ENCODE results near the gene FEM1B. TPM values are rescaled to one million over a fixed set of nuclear protein-coding genes. Genes with fewer than 3 reads are reported as not detected.

FEM1B gene
- polyA plus RNA-seq, 1 donor = 41.0 TPM

DNA sequence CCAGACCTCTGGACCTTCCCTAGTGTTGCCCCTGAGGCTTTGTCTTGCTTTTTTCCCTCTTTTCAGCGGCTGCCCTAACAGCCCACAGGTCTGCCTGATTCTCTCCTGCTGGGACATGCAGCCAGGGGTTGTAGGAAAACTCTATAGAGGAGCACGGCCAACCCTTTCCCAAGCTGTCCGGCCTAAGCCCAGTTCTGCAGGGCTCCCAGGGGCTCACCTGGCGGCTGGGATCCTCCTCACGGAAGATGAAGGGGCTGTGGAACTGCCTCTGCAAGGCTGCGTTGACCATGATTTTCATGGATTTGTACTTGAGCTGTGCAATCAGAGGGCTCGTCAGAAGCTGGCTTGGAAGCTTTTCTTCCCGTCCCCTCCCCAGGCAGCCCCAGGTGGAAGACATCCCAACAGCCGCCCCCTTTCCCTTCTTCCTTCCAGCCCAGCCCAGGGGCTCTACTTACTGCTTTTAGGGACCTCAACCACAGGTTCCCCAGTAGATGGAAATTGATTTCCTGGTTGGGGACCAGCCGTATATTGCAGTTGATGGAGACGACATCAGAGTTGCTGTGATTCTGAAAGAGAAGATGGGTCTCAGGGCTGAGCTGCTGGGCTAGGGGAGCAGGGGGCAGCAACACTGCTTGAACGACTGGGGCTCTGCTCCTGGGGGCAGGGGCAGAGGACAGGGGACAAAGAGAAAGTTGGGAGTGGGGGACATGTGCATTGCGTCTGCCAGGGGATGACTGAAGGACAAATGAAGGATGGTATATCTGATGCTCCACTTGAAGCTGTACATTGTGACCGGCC lies 29.8 kb downstream of the FEM1B start:
- no peak for DNase-seq (ENCODE audit: low read depth)

DNA sequence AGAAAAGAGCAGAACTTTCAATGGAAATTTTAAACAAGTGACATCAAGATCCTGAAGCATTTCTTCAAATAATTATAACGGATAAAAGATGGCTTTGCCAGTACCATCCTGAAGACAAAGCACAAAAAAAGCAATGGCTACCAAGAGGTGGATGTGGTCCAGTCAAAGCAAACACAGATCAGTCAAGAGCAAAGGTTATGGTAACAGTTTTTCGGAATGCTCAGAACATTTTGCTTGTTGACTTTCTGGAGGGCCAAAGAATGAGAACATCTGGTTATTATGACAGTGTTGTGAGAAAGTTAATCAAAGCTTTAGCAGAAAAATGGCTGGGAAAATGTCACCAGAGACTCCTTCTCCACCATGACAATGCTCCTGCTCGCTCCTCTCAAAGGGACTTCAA lies 31.5 kb downstream of the FEM1B start:
- no peak for DNase-seq (ENCODE audit: low read depth)

DNA sequence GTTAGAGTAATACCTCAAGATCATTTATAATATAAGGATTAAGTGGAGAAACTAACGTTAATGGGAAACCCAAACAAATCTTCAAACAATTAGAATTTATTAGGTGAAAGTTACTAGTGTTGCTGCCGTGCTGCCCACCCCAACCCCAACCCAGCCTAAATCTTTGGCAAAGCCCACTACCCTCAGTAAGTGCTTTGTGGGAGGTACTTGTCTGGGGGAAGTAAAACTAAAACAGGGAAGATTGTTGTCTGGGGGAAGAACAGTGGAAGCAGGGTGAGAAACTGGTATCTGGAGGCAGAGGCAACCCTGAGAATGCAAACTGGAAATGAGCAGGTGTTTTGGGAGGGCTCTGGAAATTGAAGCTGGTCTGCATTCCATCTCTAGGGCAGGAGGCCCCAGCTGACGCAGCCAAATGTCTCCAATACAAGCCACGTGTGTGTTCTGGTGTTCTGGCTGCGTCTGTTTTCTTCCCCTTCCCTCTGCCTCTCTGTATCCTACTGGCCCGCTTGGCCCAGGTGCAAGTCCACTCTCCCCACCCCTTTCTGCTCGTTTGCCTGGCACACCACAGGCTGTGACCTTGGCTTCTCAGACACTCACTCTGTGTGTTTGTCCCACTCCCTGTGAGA lies 32.7 kb downstream of the FEM1B start:
- DNase-seq (ENCODE audit: low read depth) = no peak

DNA sequence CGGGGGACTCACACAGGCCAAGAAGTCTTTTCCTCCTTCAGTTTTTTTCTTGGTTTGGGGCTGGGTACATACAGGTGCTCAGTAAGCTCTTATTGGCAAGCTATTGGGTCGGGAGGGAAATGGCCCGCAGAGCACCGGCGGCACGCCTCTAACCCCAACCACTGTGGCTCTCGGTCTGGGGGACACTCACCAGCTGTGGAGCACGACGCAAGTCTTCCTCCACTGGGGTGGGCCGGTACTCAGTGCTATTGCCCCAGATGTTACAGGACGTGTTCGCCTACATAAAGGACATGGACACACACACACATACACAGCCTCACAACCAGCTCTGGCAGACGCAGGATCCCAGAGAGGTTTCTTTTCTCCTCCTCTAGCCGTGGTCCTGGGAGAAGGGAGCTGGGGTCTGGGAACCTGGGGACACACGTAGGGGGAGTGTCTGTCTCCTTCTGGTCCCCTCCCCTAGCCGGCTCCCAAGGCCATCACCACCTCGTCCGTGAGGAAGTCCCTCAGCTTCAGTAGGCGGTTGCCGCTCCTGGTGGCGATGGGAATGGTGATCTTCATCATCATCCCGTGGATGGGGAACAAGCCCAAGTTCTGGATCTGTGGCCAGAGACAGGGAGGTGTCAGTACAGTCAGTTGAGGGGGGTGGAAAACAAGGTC lies 33.4 kb downstream of the FEM1B start:
- DNase-seq (ENCODE audit: low read depth) = no peak

DNA sequence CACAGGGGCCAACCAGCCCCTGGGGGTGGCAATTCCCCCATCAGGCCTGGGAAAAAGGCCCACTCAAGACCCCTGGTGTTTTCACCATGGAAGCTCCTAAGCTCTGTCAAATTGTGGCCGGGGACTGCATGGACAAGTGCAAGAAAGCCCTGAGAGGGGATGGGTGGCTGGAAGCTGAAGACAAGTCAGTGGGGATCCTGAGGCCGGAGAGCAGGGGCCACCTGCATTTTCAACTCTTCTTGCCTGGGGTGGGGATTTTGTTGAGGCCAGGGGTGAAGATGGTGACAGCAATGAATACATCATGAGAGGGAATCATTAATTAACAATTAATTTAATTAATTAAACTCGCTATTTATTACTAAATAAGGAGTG lies 33.9 kb downstream of the FEM1B start:
- no peak for DNase-seq (ENCODE audit: low read depth)

DNA sequence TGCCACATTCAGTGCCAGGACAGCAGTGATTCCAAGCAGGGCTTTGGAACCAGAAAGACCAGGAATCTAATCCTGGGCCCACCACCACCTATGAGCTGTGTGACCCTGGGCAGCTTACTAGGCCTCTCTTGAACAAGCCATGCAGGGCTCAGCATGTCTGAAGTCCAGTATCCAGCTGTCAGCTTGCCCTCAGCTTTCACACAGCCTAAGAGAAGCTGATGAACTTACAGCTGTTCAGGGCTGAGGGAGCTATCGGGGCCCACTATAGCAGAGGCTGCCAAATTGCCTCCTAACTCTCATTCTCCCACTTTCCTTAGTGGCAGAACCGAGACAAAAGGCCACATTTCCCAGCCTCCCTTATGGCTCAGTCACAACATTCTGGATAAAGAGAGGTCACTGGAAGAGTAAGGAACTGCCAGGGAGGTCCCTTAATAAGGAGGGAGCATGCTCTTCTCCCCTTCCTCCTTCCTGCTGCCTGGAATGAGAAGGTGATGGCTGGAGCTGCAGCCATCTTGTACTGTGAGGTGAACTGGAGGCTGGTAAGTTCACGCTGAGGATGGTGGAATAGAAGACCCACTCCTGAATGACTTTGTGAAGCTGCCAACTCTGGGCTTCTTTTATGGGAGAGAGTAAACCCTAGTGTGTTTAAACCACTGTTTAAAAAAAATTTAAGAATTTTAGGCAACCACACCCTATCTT lies 34.5 kb downstream of the FEM1B start:
- no peak for DNase-seq (ENCODE audit: low read depth)

DNA sequence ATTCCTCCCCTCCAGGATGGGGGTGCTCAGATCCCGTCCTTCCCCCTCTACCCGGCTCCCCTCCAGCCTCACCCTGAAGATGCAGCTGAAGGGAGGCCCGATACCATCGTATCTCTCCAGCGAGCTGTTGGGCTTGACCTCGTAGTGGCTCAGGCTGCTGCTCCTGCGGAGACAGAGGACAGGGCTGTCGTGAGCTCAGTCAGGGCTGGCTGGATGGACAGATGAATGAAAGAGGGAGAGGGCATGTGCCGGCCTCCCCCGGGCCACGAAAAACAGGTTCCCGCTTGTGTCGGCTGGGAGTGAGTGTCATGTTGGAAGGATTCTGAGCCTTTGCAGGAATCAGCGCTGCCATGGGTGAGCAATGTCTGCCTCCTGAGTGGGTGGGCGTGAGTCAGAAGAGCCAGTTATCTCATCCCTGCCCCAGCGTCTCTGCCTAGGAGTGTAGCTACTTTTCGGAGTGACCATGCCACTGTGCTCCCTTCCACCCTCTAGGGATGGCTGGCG lies 35.2 kb downstream of the FEM1B start:
- no peak for DNase-seq (ENCODE audit: low read depth)

DNA sequence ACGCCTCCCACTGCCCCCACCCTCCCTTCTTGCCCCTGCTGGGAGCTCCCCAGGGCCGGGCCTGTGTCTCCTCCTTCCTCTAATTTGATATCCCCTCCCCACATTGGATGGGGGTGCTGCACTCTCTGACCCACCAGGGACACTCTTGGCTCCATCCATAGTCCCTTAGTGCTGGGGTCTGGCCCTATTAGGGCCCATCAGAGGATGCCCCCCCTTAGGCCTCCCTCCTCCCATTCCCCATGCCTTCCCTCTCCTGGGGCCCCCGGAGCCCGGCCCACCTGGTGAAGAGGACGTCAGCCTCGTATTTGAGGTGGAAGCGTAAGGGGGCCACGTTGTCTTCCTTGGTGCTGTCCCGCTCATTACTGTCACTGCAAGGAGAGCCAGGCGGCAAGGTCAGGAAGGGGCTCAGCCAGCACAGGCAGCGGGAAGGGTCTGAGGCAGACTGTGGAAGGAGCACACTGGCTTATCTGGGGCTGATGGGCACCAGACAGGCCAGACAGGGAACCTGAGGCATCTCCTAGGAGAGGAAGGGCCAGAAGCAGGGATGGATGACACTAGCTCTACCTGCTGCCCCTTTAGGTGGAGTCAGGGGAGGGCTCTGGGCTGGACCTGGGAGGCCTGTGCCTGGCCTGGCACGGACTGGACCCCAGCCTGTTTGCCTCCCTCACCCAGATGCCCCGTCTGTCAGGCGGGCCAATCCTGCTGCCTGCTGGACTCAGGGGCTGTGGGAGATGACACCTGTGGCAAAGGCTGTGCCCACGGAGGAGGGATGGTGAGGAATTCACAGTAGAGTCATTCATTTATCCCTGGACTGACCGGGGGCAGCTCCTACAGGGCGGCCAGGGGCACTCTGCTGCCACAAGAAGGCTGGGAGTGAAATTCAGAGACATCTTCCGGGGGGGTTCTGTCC lies 36.2 kb downstream of the FEM1B start:
- no peak for DNase-seq (ENCODE audit: low read depth)

DNA sequence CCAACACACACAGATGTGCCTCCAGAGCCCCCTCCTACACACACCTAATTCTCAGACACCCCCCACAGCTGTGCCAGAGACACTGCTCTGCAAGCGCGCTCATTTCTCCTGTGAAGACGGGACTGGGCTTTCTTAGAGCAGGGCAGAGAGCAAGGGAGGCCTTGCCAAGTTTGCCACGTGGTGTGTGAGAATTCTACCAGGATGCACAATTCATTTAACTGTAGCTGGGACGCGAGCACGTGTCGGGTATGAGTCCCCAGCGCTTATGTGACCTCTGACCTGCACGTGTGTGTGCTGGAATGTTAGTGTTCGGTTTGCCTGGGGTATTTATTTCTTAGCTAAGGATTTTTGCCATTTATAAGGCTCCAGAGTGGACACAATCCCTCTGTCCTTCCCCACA lies 37.0 kb downstream of the FEM1B start:
- DNase-seq (ENCODE audit: low read depth) = no peak

DNA sequence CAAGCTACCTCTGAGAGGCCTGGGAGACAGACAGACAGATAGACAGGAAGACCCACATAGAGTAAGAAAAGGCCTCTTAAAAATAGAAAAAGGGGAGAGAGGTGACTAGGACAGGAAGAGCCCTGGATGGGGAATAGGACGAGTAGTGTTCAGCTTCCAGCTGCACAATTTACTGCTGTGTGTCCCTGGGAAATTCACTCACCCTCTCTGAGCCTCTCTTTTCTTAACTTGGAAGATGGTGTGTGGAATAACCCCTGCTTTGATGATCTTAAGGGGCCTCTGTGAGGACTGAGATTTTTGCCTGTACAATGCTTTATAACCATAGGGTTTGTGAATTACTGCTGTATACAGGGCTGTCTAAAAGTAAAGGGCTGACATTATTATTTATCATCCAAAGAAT lies 37.5 kb downstream of the FEM1B start:
- DNase-seq (ENCODE audit: low read depth) = no peak

DNA sequence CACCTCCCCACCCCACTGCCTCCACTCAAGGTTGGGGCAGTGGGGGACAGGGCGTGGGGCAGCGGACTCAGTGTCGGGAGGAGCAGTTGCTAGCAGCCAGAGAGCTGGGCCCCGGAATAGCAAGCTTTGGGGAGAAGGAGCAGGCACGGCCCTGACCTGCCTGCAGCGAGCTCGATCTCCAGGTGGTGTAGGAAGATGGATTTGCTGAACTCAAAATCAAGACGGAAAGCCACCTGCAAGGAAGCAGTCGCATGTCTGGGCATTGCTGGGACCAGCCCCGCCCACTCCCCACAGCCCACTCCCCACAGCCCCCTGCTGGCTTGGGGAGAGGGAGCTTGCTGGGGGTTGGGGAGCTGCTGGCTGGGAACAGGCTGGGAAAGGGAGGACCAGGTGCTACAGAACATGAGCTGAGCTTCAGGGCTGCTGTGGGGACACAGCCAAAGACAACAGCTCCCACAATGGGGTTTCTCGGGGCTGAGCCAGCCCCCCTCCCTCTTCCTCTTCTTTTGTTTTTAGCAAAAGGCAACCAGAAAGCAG lies 38.0 kb downstream of the FEM1B start:
- DNase-seq (ENCODE audit: low read depth) = no peak

DNA sequence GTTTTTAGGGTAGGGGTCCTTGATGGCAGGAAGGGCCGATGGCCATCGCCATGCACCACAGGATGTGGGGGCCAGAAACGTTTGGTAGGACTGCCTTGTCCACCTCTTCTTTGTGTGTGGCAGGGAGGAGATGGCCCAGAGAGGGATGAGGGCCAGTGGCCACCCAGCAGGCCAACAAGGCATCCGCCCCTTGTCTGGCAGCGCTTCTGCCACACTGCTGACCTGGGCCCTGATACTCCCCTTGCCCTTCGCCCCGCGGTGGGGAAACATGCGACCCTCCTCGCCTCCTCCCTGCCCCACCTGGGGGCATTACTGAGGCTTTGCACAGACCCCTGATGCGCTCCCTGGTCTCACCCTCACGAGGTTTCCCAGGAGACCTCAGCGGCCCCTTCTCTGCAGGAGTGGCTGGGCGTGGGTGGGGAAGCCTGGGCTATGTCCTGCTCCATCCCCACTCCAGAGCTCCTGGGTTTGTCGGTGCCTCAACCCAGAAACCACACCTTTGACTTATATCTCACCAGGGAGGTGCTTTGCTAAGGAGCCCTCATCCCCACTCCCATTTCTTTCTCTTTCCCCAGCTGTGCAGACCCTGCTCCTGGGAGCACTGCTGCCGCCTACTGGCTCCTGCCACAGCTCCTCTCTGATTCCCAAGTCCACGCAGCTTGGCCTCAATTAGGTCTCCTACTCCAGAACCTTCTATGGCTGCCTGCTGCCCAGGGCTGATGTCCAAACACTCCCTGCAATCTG lies 38.7 kb downstream of the FEM1B start:
- no peak for DNase-seq (ENCODE audit: low read depth)

DNA sequence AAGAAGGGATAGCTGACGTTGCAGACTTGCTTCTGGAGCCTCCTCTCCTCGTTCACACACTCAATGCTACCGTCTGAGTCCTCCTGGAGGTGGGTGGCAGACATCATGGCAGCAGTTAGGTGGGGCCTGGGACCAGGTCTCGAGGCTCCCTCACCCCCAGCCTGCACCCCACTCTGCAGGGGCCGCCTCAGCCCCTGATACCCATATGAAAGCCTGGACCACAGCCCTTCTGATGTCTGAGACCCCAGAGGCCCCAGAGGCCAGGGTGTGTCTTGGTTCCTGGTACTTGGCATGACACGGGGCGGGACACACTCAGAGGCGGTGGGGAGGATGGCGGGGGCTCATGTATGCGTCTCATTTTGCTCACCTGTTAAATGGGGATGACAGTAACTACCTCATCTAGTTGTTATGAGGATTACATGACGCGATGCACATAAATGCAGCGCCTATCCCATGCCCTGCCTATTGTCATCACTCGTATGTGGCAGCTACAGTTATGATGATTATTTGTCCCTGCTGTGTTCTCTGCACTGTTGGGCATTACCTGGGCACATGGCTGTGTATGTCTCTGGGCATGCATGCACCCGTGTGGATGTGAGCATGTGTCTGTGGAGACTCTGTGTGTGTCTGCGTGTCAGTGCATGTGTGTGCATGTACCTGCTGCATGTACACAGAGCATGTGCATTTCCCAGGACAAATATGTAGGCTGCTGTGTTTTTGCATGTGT lies 39.9 kb downstream of the FEM1B start:
- DNase-seq (ENCODE audit: low read depth) = no peak

DNA sequence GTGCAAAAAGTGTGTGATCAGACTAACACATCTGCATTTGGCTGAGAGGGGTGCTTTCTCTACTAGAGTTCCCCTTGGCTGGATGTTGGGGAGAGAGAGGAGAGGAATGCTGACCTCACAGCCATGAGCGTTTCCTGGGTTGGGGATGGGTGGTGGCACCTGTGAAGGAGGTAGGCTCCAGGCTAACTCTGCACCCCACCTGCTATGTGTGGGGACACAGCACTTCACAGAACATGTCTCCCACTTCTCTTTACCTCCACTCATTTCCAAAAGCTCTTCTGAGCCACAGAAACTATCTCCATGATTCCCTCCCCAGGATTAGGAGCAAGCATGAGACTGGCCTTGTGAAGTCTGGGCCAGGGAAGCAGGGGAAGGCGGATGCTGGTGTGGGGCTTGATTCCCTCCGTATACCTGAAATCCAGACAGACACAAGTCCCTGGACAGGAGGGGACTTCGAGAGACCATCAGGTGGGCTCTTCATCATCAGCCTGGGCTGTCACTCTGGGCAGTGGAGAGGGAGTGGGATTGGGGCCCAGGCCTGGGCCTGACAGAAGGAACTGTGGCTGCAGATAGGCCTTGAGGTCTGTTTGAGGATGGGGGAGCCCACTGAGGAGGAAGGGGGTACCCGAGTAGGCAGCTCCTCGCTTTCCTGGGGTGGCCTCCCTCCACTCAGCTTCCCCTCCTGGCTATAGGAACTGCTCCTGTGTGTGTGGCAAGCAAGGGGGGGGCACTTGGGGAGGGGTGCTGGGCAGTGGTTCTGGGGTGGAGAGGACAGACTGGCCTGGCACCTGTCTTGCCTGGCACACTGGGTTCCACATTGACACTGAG lies 40.7 kb downstream of the FEM1B start:
- DNase-seq (ENCODE audit: low read depth) = no peak

DNA sequence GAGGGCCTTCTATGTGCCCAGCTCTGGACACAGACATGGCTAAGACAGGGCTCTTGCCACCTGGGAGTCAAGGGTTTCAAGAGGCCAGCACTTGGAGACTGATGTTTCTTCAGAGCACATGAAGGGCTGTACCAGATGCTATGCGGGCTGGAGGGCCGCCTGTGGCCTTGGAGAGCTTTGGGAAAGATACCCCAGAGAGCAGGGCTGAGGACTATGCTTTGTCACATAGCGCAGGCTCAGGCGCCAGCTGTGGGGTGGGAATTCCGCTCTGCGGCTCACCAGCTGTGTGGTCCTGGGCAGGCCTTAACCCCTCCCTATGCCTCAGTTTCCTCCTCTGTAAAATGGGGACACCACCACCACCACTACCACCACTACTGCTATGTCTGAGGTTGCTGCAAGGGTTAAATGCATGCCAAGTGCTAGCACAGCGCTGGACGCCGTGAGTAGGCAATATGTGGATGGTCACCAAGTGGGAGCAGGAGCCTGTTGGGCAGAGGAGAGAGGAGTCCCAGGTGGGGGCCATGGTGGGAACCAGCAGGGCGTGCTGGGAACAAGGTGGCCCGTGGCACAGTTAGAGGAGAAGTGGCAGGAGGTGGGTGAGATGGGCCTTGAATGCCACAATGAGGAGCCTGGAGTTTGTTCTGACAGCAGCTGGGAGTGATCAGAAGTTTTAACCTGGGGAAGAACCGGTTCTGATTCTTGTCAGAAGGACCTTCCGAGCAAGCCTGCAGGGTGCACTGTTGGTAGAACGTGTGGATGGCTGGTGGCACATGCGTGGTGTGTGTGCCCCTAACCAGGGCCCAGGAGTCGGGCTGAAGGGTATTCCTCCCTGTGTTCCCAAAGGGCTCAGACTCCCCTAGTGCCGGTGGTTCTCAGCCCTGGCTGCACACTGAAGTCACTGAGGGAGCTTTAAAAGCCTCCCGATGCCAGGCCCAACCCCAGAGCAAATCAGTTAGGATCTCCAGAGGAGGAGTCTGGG lies 41.7 kb downstream of the FEM1B start:
- DNase-seq (ENCODE audit: low read depth) = no peak

DNA sequence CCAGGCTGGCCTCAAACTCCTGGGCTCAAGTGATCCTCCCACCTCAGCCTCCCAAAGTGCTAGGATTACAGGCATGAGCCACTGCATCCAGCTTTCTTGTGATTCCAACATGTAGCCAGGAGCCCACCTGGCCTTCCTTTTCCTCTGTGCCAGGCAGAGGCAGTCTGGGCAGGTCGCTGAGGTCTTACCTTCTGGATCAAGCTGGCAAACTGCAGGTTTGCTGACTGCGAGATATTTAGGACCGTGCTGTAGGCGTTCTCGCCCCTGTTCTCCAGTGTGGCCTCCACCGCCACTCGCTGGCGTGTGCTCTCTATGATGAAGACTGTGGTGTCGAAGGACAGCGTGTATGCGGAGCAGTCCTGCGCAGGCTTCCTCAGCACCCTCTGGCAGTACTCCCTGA lies 42.5 kb downstream of the FEM1B start:
- no peak for DNase-seq (ENCODE audit: low read depth)

DNA sequence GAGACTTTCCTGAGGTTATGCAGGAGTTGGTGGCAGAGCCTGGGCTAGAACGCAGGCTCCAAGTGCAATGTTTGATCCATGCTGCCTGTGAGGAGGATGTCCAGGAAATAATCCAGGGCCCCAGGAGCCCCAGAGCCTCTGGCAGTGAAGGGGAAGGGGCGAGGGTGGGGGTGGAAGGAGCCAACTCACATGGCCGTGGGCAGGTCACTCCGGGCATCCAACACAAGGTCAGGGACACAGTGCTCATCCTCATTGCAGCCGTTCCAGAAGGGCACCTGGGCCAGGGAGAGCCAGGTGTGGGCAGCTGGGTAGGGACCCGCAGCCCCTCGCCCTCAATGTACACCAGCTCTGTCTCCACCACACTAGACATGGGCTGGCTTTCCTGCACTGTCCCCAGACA lies 43.7 kb downstream of the FEM1B start:
- no peak for DNase-seq (ENCODE audit: low read depth)
